Measurements from ENCODE around the gene PROM1. TPM values are rescaled to one million over a fixed set of nuclear protein-coding genes. Genes with fewer than 3 reads are reported as not detected.

The PROM1 gene
- total RNA-seq, 3 donors from 2014 or later, result 0.64 to 106 (median 40.0) TPM

DNA sequence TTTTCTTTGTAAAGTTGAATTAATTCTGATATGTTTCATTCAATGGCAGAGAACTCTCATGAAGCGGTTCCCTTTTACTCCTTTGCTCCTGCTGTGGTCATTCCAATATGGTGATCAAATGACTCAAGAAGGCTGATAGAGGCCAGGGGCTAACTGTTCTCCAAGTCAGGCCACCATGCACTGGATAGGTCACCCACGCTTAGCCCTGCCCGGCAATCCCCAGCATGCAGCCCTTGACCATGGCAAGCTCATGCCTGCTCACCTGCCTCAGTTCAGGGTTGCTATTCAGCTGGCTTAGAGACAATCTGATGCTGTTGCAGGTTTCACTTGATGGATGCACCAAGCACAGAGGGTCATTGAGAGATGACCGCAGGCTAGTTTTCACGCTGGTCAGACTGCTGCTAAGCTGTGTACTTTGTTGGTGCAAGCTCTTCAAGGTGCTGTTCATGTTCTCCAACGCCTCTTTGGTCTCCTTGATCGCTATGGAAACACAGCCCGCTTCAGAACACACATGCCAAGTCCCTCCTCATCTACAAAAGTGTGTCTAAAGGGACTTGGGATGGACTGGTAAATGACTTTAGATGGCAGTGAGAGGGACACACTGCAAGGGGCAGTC, 65.7 kb downstream of the PROM1 start:
- DNase-seq (ENCODE audit: low spot score in 2 of 2), result no peak
- no peak overlapping the region for H3K27ac ChIP-seq
- no peaks in the 10 kb centered on the region for H3K9me3 ChIP-seq
- intact Hi-C loops (cut with DNase I; ENCODE audit: low total_unique reads), result loop anchor here (1.0 kb wide), 1 partner anchor 47 kb away; no protein-coding TSS in a partner anchor
- H3K4me1 ChIP-seq, result no peaks in the 10 kb centered on the region
- TF ChIP-seq CTCF (IDR thresholded peaks at IDR 0.05) (no peak), POLR2AphosphoS5 (IDR thresholded peaks at IDR 0.05) (no peak), POLR2A (IDR thresholded peaks at IDR 0.05) (no peak)
- no peaks in the 10 kb centered on the region for H3K36me3 ChIP-seq
- H3K27me3 ChIP-seq, result no peaks in the 10 kb centered on the region
- no peak overlapping the region for H3K4me3 ChIP-seq

DNA sequence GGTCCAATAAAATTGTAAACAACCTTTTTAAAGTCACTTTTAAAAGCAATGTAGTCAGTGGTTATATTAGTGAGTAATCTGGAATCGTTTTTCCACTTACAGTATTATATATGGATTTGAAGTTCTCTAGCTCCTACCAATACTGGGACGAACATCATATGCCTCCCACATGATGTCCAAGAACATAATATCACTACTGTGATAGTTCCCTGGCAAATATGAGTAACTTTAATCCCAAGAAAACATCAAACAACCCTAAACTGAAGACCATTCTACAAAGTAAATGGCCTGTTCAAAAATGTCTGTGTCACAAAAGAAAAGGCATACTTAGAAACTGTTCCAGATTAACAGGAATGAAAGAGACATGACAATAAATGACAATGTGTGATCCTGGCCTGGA, 67.3 kb downstream of the PROM1 start:
- no peaks in the 10 kb centered on the region for H3K27me3 ChIP-seq
- intact Hi-C loops (cut with DNase I; ENCODE audit: low total_unique reads), result no loop called here
- DNase-seq (ENCODE audit: low spot score in 2 of 2), result no peak
- H3K36me3 ChIP-seq, result no peaks in the 10 kb centered on the region
- H3K4me3 ChIP-seq, result no peak overlapping the region
- TF ChIP-seq POLR2AphosphoS5 (IDR thresholded peaks at IDR 0.05) (no peak), POLR2A (IDR thresholded peaks at IDR 0.05) (no peak), CTCF (IDR thresholded peaks at IDR 0.05) (no peak)
- H3K4me1 ChIP-seq, result no peaks in the 10 kb centered on the region
- no peaks in the 10 kb centered on the region for H3K9me3 ChIP-seq
- H3K27ac ChIP-seq, result no peak overlapping the region

GRCh38 chr4:16011173-16011572, 72.7 kb downstream of the PROM1 start:
- intact Hi-C loops (cut with DNase I; ENCODE audit: low total_unique reads), result no loop called here
- Histone ChIP-seq H3K9me3 (no peaks in the 10 kb centered on the region), H3K4me3 (no peak overlapping the region), H3K36me3 (no peaks in the 10 kb centered on the region), H3K4me1 (no peaks in the 10 kb centered on the region), H3K27ac (no peak overlapping the region), H3K27me3 (no peaks in the 10 kb centered on the region)
- no peak for TF ChIP-seq CTCF (IDR thresholded peaks at IDR 0.05)
- no peak for TF ChIP-seq POLR2AphosphoS5 (IDR thresholded peaks at IDR 0.05)
- TF ChIP-seq POLR2A (IDR thresholded peaks at IDR 0.05), result no peak
- DNase-seq (ENCODE audit: low spot score in 2 of 2), result no peak

DNA sequence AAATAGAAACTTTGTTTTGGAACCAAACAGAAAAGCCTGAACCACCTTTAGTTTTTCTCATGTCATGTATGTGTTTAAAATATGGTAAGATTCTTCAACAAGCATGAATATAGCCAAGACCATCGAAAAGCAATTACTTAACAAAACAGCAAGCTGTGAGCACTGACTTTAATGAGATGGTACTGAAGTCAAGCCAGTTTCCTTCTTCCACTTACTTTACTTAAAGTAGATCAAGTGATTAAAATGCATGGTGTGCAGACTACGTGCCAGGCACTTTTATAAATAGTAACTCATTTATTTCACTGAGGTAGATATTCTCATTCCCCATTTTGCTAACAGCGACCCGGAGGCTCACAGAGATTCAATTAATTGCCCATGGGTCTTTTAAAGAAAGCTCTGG, 74.7 kb downstream of the PROM1 start:
- no peak overlapping the region for H3K27ac ChIP-seq
- no peaks in the 10 kb centered on the region for H3K9me3 ChIP-seq
- H3K27me3 ChIP-seq, result no peaks in the 10 kb centered on the region
- no peaks in the 10 kb centered on the region for H3K4me1 ChIP-seq
- no peak overlapping the region for H3K4me3 ChIP-seq
- TF ChIP-seq POLR2AphosphoS5 (IDR thresholded peaks at IDR 0.05) (no peak), CTCF (IDR thresholded peaks at IDR 0.05) (no peak), POLR2A (IDR thresholded peaks at IDR 0.05) (no peak)
- intact Hi-C loops (cut with DNase I; ENCODE audit: low total_unique reads), result no loop called here
- no peaks in the 10 kb centered on the region for H3K36me3 ChIP-seq
- DNase-seq (ENCODE audit: low spot score in 2 of 2), result no peak

GRCh38 chr4:16007471-16008095, 76.2 kb downstream of the PROM1 start:
- no peak for TF ChIP-seq CTCF (IDR thresholded peaks at IDR 0.05)
- TF ChIP-seq POLR2A (IDR thresholded peaks at IDR 0.05), result no peak
- no peak for TF ChIP-seq POLR2AphosphoS5 (IDR thresholded peaks at IDR 0.05)
- no peaks in the 10 kb centered on the region for H3K36me3 ChIP-seq
- no peak overlapping the region for H3K27ac ChIP-seq
- no peak overlapping the region for H3K4me3 ChIP-seq
- H3K9me3 ChIP-seq, result no peaks in the 10 kb centered on the region
- intact Hi-C loops (cut with DNase I; ENCODE audit: low total_unique reads), result no loop called here
- no peaks in the 10 kb centered on the region for H3K27me3 ChIP-seq
- DNase-seq (ENCODE audit: low spot score in 2 of 2), result no peak
- H3K4me1 ChIP-seq, result no peaks in the 10 kb centered on the region
